Uterus (tissue), 4 donors: ENCODE measurements around the gene CDK10. TPM values are rescaled to one million over a fixed set of nuclear protein-coding genes. Genes with fewer than 3 reads are reported as not detected.
"Not testable (repeated sequence)": the region's sequence is repeated elsewhere in the genome, so short reads cannot be mapped to it uniquely, and the experiment has no call there.

Source experiments
- DNase-seq, 2 donors: peaks; one replicate each; pipeline ENCODE4 v3.0.0-alpha.2; 2019 to 2020
- H3K27ac ChIP-seq, 2 donors: fragments of 200-600 bp; sonication (generic); 1 replicate in 1 of 2; 2 replicates in 1 of 2; pipeline ENCODE4 v1.5.1; 2016 to 2018
- H3K27me3 ChIP-seq, 2 donors: fragments of 200-600 bp; sonication (generic); one replicate each; pipeline ENCODE4 v1.5.1; 2018 to 2019; ENCODE audit warnings: control low read depth in 1 of 2
- H3K36me3 ChIP-seq, 2 donors: fragments of 200-600 bp; sonication (generic); one replicate each; pipeline ENCODE4 v1.5.1; 2019; ENCODE audit warnings: control low read depth in 1 of 2
- H3K4me1 ChIP-seq, 2 donors: fragments of 200-600 bp; sonication (generic); one replicate each; pipeline ENCODE4 v1.5.1; 2018 to 2019; ENCODE audit warnings: control low read depth in 1 of 2
- H3K4me3 ChIP-seq, 2 donors: fragments of 200-600 bp; sonication (generic); 1 replicate in 1 of 2; 2 replicates in 1 of 2; pipeline ENCODE4 v1.5.1; 2018 to 2019; ENCODE audit warnings: mild to moderate bottlenecking in 1 of 2
- H3K9me3 ChIP-seq, 2 donors: fragments of 200-600 bp; sonication (generic); one replicate each; pipeline ENCODE4 v1.5.1; 2019; ENCODE audit warnings: control low read depth in 1 of 2
- POLR2A ChIP-seq, 2 donors: fragments of 450-650 bp; IDR thresholded peaks; one replicate each; pipeline ENCODE4 v1.6.1; 2016; ENCODE audit warnings: antibody characterized with exemption in 2 of 2, mild to moderate bottlenecking in 1 of 2, moderate library complexity in 1 of 2
- intact Hi-C: fragments of 100-400 bp; cut with DNase I; formaldehyde crosslinking; loops from one replicate; pipeline ENCODE4 v1.15.1; 2023; ENCODE audit warnings: low total_unique reads
- total RNA-seq, 4 donors: library from RNA; depleted of rRNA in 3 of 4; stranded (reverse); fragments of >200 nt in 3 of 4; gene quantifications; one replicate each; pipeline versions ENCODE4 v1.1.0 to v1.2.4, GENCODE V29; 2014 to 2023
- TF ChIP-seq, protein P1 (sequence below), 4 experiments: fragments of 200-600 bp in 2 of 4; fragments of 450-650 bp in 2 of 4; sonication (generic) in 2 of 4; IDR thresholded peaks; one replicate each; pipeline ENCODE4 v1.5.1; 2016 to 2019; ENCODE audit warnings: antibody characterized with exemption in 4 of 4, mild to moderate bottlenecking in 2 of 4, moderate library complexity in 1 of 4
- donor health status: DM: yes; HTN: yes; CAD: no.

CDK10 gene
- total RNA-seq, 4 donors from 2014 or later, result 13.8 to 90.7 (median 62.5) TPM

DNA sequence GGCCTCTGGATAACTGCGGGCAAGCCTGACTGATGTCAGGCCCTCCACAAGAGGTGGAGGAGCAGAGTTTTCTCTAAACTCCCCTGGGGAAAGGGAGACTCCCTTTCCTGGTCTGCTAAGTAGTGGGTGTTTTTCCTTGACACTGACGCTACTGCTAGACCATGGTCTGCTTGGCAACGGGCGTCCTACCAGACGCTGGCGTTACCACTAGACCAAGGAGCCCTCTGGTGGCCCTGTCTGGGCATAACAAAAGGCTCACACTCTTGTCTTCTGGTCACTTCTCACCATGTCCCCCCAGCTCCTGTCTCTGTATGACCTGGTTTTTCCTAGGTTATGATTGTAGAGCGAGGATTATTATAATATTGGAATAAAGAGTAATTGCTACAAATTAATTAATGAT, 19.5 kb upstream of the CDK10 start:
- intact Hi-C loops, H3K27ac ChIP-seq, H3K9me3 ChIP-seq: not testable (repeated sequence)

DNA sequence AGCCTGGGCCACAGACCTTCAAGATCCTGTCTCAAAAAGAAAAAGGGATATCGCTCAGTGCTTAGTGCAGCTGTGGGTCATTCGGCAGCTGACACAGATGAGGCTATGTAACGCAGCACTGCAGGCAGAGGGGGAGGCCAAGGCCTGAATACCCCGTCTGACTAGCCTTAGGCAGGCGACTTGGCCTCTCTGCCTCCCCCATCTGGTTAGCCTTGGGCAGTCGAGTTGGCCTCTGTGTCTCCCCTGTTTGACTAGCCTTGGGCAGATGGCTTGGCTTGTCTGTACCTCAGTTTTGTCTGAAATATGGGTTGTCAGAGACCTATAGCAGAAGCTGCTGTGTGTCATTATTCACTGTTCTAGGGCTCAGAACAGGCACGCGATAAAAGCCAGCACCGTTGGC, 18.9 kb upstream of the CDK10 start:
- Histone ChIP-seq H3K9me3 (no peaks in the 10 kb centered on the region), H3K4me3 (no peak overlapping the region), H3K4me1 (no peaks in the 10 kb centered on the region), H3K36me3 (no peaks in the 10 kb centered on the region), H3K27ac (no peak overlapping the region), H3K27me3 (no peaks in the 10 kb centered on the region)
- DNase-seq, result no peak
- intact Hi-C loops, result no loop called here
- TF ChIP-seq, protein P1, sequence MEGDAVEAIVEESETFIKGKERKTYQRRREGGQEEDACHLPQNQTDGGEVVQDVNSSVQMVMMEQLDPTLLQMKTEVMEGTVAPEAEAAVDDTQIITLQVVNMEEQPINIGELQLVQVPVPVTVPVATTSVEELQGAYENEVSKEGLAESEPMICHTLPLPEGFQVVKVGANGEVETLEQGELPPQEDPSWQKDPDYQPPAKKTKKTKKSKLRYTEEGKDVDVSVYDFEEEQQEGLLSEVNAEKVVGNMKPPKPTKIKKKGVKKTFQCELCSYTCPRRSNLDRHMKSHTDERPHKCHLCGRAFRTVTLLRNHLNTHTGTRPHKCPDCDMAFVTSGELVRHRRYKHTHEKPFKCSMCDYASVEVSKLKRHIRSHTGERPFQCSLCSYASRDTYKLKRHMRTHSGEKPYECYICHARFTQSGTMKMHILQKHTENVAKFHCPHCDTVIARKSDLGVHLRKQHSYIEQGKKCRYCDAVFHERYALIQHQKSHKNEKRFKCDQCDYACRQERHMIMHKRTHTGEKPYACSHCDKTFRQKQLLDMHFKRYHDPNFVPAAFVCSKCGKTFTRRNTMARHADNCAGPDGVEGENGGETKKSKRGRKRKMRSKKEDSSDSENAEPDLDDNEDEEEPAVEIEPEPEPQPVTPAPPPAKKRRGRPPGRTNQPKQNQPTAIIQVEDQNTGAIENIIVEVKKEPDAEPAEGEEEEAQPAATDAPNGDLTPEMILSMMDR (IDR thresholded peaks at IDR 0.05), result no peak
- no peak for TF ChIP-seq POLR2A (IDR thresholded peaks at IDR 0.05)

More for the DNA sequence above, 19.5 kb upstream of the CDK10 start:
- not testable (repeated sequence) for H3K4me1 ChIP-seq, DNase-seq, H3K36me3 ChIP-seq, H3K4me3 ChIP-seq, H3K27me3 ChIP-seq
- TF ChIP-seq, protein P1 (IDR thresholded peaks at IDR 0.05), result peak in 1 of 4 experiments; percentile 3

DNA sequence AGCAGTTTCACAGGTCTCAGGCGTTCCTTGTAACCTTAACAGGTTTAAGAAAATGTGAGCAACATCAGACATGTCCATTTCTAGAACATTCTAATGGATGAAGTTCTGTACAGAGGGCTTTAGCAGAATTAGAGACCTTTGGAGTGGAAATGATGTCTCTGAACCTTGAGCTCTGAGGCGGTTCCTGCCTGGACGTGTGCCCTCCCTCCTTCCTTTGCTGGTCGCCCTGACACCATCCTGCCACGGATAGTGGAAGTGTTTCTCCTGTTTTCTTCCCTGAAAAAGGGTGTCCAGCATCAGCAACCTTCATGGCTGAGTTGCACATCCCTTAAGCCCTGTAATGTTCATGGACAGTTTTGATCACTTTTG, 17.7 kb upstream of the CDK10 start:
- intact Hi-C loops, result no loop called here
- no peak overlapping the region for H3K4me3 ChIP-seq
- no peaks in the 10 kb centered on the region for H3K9me3 ChIP-seq
- no peaks in the 10 kb centered on the region for H3K4me1 ChIP-seq
- no peaks in the 10 kb centered on the region for H3K27me3 ChIP-seq
- no peaks in the 10 kb centered on the region for H3K36me3 ChIP-seq
- DNase-seq, result no peak
- no peak for TF ChIP-seq POLR2A (IDR thresholded peaks at IDR 0.05)
- TF ChIP-seq, protein P1 (IDR thresholded peaks at IDR 0.05), result no peak
- H3K27ac ChIP-seq, result no peak overlapping the region

DNA sequence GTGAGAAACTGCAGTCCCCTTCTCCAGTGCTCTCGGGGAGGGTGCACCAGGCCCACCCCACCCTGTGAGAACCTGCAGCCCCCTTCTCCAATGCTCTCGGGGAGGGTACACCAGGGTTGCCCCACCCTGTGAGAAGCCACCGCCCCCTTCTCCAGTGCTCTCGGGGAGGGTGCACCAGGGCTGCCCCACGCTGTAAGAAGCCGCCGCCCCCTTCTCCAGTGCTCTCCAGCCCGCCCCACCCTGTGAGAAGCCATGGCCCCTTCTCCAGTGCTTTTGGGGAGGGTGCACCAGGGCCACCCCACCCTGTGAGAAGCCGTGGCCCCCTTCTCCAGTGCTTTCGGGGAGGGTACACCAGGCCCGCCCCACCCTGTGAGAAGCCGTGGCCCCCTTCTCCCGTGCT, 16.7 kb upstream of the CDK10 start:
- H3K4me3 ChIP-seq, result no peak overlapping the region
- H3K4me1 ChIP-seq, result no peaks in the 10 kb centered on the region
- no peak for DNase-seq
- no peaks in the 10 kb centered on the region for H3K9me3 ChIP-seq
- no peaks in the 10 kb centered on the region for H3K27me3 ChIP-seq
- H3K27ac ChIP-seq, result no peak overlapping the region
- TF ChIP-seq, protein P1 (IDR thresholded peaks at IDR 0.05), result no peak
- TF ChIP-seq POLR2A (IDR thresholded peaks at IDR 0.05), result no peak
- intact Hi-C loops, result no loop called here
- H3K36me3 ChIP-seq, result no peaks in the 10 kb centered on the region

DNA sequence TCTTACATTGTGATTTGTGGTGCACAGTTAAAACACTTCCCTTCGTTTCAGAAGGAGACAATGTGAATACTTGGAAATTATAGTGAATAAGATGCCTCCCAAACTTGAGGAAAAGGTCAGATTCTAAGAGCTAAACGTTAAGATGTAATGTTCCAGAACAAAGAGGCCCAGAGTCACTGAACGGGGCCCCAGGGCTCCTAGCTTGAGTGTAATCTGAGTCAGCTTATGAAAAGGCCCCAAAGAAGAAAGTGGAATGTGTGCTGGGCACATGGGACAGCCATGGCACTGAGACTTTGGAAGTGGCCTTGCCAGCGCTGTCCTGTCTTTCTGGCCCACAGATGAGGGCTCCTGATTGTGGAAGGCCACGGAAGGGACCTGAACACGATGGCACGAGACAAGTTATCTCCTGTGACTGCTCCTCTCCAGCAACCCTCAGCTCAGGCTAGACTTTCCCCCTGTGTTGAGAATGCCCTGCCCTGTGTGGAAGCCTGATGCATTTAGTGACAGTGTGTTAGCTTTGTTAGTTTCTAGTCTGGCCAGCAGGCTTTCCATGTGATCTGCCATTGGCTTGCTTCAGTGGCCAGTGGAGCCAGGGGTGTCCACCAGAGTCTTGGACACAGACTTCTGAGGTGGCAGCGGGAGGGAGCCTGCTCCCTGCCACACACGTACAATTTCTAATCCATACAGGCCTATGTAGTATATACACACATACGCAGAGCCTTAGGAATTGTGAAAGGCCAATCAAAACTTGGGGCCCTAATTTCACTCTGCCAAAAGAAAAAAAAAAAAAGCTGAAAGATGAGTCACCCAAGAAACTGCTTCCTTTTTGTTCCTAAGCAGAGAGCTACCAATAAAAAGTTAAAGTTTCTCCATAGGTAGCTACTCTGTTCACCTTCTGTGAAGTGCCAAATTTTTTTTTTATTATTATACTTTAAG, 15.7 kb upstream of the CDK10 start:
- H3K9me3 ChIP-seq, result no peaks in the 10 kb centered on the region
- no peak overlapping the region for H3K27ac ChIP-seq
- no peaks in the 10 kb centered on the region for H3K27me3 ChIP-seq
- intact Hi-C loops, result no loop called here
- no peak for DNase-seq
- no peaks in the 10 kb centered on the region for H3K36me3 ChIP-seq
- TF ChIP-seq, protein P1 (IDR thresholded peaks at IDR 0.05), result no peak
- TF ChIP-seq POLR2A (IDR thresholded peaks at IDR 0.05), result no peak
- H3K4me3 ChIP-seq, result no peak overlapping the region
- no peaks in the 10 kb centered on the region for H3K4me1 ChIP-seq

DNA sequence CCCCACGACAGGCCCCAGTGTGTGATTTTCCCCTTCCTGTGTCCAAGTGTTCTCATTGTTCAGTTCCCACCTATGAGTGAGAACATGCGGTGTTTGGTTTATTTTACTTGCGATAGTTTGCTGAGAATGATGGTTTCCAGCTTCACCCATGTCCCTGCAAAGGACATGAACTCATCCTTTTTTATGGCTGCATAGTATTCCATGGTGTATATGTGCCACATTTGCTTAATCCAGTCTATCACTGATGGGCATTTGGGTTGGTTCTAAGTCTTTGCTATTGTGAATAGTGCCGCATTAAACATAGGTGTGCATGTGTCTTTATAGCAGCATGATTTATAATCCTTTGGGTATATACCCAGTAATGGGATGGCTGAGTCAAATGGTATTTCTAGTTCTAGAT, 14.9 kb upstream of the CDK10 start:
- H3K36me3 ChIP-seq, H3K27ac ChIP-seq, H3K9me3 ChIP-seq, H3K27me3 ChIP-seq, DNase-seq, H3K4me3 ChIP-seq, intact Hi-C loops, H3K4me1 ChIP-seq: not testable (repeated sequence)
